Measurements from ENCODE around the gene DERL3.

DNA sequence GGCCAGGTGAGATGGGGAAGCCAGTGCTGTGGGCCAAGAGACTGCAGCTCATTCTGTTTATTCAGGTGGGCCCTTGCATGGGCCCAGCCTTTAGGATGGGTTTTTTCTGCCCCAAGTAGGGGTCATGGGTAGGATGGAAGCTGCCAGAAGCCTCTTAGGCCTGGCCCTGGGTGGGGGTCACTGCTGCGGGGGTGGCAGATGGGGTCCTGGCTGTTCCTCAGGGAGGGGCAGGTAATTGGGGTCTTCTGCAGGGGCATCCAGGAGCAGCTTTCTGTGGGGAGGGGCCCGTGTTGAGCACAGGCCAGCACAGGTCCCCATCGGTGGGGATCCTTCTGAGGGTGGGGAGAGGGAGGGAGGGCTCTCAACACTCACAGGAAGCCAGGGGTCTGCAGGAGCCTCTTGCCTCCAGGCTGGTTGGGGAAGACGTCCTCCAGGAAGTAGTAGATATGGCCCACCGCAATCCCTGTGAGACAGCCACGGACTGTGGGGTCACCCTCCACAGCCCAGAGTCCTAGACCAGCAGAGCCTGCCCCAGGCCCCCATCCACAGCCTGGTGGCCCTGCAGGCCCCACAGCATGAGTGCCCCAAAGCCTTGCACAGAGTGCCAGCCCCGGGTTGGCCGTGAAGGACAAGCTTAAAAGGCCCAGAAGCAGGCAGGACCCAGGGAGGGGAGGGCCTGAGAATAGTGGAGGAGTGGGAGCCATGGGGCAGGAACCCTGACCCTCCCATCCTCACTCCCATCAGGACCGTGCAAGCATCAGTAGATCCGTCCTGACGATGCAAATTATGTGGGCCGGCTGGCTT lies 1.9 kb downstream of the DERL3 start:
- TF ChIP-seq, protein P1, sequence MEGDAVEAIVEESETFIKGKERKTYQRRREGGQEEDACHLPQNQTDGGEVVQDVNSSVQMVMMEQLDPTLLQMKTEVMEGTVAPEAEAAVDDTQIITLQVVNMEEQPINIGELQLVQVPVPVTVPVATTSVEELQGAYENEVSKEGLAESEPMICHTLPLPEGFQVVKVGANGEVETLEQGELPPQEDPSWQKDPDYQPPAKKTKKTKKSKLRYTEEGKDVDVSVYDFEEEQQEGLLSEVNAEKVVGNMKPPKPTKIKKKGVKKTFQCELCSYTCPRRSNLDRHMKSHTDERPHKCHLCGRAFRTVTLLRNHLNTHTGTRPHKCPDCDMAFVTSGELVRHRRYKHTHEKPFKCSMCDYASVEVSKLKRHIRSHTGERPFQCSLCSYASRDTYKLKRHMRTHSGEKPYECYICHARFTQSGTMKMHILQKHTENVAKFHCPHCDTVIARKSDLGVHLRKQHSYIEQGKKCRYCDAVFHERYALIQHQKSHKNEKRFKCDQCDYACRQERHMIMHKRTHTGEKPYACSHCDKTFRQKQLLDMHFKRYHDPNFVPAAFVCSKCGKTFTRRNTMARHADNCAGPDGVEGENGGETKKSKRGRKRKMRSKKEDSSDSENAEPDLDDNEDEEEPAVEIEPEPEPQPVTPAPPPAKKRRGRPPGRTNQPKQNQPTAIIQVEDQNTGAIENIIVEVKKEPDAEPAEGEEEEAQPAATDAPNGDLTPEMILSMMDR (IDR thresholded peaks at IDR 0.05) = no peak
- TF ChIP-seq POLR2A (IDR thresholded peaks at IDR 0.05) = no peak

Measured in heart left ventricle (tissue), 13 donors.